Measurements from ENCODE around the gene DCAF8.

DCAF8 gene

DNA sequence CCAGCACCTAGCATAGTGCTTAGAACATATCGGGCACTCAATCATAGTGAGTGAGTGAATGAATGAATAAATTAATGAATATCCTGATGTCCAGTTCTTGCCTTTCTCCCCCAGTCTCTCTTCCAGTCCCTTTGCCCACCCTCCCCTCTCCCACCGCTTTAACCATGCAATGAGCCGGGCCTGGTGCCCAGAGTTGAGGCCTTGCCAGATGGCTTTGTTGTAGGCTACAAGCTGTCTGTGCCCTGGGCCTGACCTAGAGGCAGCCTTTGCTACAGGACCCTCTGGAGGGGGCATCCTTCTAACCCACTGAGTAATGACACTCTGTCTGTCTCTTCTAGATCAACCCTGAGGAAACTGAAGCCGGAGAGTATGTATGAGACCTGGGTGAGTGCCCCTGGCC is 65.1 kb downstream of the DCAF8 start:
- no peak for DNase-seq (ENCODE audit: low spot score)
- in situ Hi-C loops (cut with MboI; ENCODE audit: low pct_unique_long_range_greater_than_20kb, low sequenced_read_pairs, unreplicated experiment), result loop anchor here (10.0 kb wide), 1 partner anchor 98 kb away; no protein-coding TSS in a partner anchor
- TF ChIP-seq, protein P1, sequence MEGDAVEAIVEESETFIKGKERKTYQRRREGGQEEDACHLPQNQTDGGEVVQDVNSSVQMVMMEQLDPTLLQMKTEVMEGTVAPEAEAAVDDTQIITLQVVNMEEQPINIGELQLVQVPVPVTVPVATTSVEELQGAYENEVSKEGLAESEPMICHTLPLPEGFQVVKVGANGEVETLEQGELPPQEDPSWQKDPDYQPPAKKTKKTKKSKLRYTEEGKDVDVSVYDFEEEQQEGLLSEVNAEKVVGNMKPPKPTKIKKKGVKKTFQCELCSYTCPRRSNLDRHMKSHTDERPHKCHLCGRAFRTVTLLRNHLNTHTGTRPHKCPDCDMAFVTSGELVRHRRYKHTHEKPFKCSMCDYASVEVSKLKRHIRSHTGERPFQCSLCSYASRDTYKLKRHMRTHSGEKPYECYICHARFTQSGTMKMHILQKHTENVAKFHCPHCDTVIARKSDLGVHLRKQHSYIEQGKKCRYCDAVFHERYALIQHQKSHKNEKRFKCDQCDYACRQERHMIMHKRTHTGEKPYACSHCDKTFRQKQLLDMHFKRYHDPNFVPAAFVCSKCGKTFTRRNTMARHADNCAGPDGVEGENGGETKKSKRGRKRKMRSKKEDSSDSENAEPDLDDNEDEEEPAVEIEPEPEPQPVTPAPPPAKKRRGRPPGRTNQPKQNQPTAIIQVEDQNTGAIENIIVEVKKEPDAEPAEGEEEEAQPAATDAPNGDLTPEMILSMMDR (IDR thresholded peaks at IDR 0.05; ENCODE audit: extremely low read depth, insufficient read depth, missing control alignments), result no peak

DNA sequence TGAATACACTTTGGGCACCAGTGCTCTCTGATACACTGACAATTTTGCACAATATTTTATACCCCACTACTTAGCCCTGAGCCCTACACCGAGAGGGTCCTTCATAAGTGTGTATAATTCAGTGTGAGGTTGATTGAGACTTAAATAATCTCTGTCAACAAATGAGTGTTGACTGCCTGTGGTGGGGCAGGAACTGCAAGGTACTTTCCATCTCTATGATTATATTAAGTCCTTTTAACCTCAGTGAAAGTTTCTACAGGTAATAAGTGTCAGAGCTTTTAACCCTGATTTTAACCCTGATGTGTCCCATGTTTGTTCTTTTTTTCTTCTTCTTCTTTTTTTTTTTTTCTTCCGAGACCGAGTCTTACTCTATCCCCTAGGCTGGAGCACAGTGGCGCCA is 66.2 kb downstream of the DCAF8 start:
- DNase-seq (ENCODE audit: low spot score), result no peak
- TF ChIP-seq, protein P1 (IDR thresholded peaks at IDR 0.05; ENCODE audit: extremely low read depth, insufficient read depth, missing control alignments), result no peak
- in situ Hi-C loops (cut with MboI; ENCODE audit: low pct_unique_long_range_greater_than_20kb, low sequenced_read_pairs, unreplicated experiment), result loop anchor here (10.0 kb wide), 1 partner anchor 99 kb away; no protein-coding TSS in a partner anchor

DNA sequence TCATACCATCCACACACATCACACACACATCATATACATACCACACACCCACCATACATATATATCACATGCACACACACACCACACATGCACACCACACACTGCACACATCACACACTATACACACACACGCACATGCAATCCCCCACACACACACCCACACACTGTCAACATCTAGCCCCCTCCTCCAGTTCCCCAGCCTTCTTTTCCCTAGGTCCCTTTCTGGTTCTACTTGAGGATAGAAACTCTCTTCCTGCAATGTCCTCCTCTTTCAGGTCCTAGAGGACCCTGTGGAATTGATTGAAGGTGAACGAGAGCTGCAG is 67.7 kb downstream of the DCAF8 start:
- no peak for DNase-seq (ENCODE audit: low spot score)
- TF ChIP-seq, protein P1 (IDR thresholded peaks at IDR 0.05; ENCODE audit: extremely low read depth, insufficient read depth, missing control alignments), result no peak
- in situ Hi-C loops (cut with MboI; ENCODE audit: low pct_unique_long_range_greater_than_20kb, low sequenced_read_pairs, unreplicated experiment), result loop anchor here (10.0 kb wide), 1 partner anchor 100 kb away; no protein-coding TSS in a partner anchor

DNA sequence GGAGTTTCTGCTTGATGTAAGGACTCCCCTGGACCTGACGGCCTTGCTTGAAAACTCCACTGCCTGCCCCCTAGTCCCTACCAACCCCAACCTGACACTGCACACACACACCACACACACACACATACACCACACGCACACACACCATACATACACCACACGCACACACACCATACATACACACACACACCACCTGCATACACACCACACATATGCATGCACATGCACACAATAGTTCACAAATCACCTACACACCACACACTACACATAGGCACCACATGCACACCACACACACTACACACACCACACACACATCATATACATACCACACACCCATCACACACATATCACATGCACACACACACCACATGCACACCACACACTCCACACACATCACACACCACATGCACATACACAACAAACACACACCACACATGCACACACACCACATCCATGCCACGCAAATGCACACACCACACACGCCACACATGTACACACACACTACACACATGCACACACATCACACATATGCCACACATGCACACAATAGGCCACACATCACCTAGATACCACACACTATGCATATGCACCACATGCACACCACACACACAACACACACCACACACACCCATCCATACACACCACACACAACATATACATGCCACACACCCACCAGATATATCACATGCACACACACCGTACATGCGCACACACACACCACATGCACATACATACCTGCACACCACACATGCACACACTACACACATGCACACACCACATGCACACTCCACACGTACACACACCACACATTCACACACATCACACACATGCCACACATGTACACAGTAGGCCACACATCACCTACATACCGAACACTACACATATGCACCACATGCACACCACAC is 68.3 kb downstream of the DCAF8 start:
- TF ChIP-seq, protein P1 (IDR thresholded peaks at IDR 0.05; ENCODE audit: extremely low read depth, insufficient read depth, missing control alignments), result no peak
- in situ Hi-C loops (cut with MboI; ENCODE audit: low pct_unique_long_range_greater_than_20kb, low sequenced_read_pairs, unreplicated experiment), result loop anchor here (10.0 kb wide), 1 partner anchor 101 kb away; no protein-coding TSS in a partner anchor
- DNase-seq (ENCODE audit: low spot score), result no peak

DNA sequence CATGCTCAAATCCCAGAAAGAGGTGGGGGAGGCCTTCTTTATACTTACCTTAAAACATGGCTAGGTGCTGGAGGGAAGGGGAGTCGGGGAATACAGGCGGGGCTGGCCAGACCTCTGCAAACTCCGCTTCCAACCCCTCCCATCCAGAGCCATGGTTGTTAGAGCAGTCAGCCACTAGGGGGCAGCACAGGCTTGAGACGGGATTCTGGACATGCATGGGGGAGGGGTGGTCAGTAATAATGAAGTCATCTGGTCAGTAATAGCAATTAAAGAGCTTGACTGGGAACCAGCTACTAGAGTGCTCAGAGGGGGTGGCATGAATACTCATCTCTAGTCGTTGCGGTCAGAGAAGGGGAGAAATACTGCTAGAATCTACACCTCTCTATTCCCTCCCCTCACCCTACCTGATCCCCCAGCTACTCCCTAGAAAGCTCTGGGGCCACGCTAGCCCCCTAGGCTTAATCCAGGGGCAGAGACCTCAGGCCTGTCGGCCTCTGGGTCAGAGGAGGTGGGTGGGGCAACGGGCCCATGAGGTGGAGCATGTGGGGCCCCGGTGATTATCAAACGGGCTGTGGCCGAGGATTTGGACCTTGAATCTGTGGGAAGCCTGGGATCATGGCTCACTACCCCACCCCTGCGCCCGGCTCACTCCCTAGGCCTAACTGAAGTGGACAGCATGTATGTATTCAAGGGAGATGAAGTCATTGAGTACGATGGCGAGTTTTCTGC is 69.1 kb downstream of the DCAF8 start:
- in situ Hi-C loops (cut with MboI; ENCODE audit: low pct_unique_long_range_greater_than_20kb, low sequenced_read_pairs, unreplicated experiment), result loop anchor here (10.0 kb wide), 1 partner anchor 102 kb away; no protein-coding TSS in a partner anchor
- TF ChIP-seq, protein P1 (IDR thresholded peaks at IDR 0.05; ENCODE audit: extremely low read depth, insufficient read depth, missing control alignments), result peak; percentile 94
- DNase-seq (ENCODE audit: low spot score), result peak; percentile 74

DNA sequence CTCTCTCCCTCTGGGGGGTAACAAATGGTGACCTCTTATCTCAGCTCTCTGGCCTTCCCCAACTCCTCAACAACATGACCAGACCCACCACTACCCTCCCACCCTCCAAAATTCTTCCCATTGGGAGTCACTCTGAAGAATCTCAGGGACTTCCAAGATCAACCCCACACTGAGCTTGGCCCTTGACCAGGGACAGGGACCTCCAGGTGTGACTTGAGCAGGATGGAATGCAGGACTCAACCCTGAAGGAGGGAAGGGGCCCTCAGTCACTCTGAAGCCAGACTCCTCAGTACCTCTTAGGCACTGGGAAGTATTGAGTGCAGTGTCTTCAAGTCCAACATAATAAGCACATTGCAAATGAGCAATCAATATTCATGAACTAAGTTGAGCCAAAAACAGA is 70.1 kb downstream of the DCAF8 start:
- no peak for DNase-seq (ENCODE audit: low spot score)
- TF ChIP-seq, protein P1 (IDR thresholded peaks at IDR 0.05; ENCODE audit: extremely low read depth, insufficient read depth, missing control alignments), result no peak
- in situ Hi-C loops (cut with MboI; ENCODE audit: low pct_unique_long_range_greater_than_20kb, low sequenced_read_pairs, unreplicated experiment), result loop anchor here (10.0 kb wide), 1 partner anchor 103 kb away; no protein-coding TSS in a partner anchor

Measured in GM13977 (cell line).